NB4 (cell line): ENCODE measurements around the gene OTC.

Experiments
- MYC ChIP-seq: IDR thresholded peaks from 2 replicates; pipeline ENCODE4 v1.6.1; 2011; ENCODE audit warnings: low read depth, low read length
- POLR2A ChIP-seq: IDR thresholded peaks from 2 replicates; pipeline ENCODE4 v1.6.1; 2011; ENCODE audit warnings: mild to moderate bottlenecking; ENCODE audit not compliant: insufficient read length; ENCODE audit errors: extremely low read depth
- TF ChIP-seq, protein P1 (sequence below): IDR thresholded peaks from one replicate; pipeline ENCODE4 v1.5.1; 2012; ENCODE audit warnings: low read depth, low read length

GRCh38 chrX:38403834-38404233, 51.4 kb downstream of the OTC start:
- TF ChIP-seq, protein P1, sequence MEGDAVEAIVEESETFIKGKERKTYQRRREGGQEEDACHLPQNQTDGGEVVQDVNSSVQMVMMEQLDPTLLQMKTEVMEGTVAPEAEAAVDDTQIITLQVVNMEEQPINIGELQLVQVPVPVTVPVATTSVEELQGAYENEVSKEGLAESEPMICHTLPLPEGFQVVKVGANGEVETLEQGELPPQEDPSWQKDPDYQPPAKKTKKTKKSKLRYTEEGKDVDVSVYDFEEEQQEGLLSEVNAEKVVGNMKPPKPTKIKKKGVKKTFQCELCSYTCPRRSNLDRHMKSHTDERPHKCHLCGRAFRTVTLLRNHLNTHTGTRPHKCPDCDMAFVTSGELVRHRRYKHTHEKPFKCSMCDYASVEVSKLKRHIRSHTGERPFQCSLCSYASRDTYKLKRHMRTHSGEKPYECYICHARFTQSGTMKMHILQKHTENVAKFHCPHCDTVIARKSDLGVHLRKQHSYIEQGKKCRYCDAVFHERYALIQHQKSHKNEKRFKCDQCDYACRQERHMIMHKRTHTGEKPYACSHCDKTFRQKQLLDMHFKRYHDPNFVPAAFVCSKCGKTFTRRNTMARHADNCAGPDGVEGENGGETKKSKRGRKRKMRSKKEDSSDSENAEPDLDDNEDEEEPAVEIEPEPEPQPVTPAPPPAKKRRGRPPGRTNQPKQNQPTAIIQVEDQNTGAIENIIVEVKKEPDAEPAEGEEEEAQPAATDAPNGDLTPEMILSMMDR: no peak
- TF ChIP-seq POLR2A (no peak), MYC (no peak)
